NT2/D1 (cell line): ENCODE results near the gene GAS2L1.

ENCODE experiments used
- YY1 ChIP-seq: IDR thresholded peaks from 2 replicates; pipeline ENCODE4 v1.6.1; 2011; ENCODE audit not compliant: insufficient read length, insufficient read depth
- ZNF274 ChIP-seq: IDR thresholded peaks from 2 replicates; pipeline ENCODE4 v1.6.1; 2011; ENCODE audit warnings: mild to moderate bottlenecking, low read depth, low read length

DNA sequence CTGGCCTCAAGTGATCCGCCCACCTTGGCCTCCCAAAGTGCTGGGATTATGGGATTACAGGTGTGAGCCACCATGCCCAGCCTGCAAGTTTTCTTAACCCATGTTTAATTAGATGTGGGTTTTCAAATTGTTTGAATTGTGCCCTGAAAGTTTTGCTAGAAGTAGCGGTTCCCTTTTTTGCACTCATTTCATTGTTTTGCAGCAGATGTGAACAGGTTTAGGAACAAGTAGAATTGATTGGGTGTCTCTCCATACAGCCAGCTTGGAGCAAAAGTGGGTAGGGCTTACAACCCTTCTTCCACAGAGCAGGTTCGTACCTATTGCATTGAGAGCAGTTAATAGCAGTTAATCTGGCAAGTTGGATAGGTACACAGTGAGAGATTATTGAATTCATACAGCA lies 22.3 kb upstream of the GAS2L1 start:
- TF ChIP-seq ZNF274 (no peak), YY1 (no peak)
